Measurements from ENCODE around the gene ANKRD16.
"Not testable (repeated sequence)": the region's sequence is repeated elsewhere in the genome, so short reads cannot be mapped to it uniquely, and the experiment has no call there.

The ANKRD16 gene

DNA sequence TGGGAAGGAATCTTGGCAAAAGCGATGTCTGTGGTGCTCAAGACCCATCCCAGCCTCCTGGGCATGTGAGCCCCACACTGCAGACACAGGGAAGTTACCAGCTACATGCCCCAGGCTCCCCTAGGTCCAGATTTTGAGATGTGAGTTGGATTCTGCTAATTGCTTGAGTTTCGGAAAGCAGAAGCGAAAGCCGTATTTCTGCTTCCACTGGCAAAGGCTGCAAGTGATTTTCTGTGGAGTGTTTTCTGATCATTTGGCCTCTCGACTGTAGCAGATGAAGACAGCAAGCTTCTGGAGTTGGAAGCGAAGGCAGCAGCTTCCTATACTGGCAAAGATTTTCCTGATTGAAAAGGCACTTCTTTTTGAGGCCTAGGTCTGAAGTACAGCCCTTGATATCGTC lies 29.6 kb downstream of the ANKRD16 start:
- H3K4me1 ChIP-seq: no peaks in the 10 kb centered on the region
- no peak overlapping the region for H3K27ac ChIP-seq
- no peaks in the 10 kb centered on the region for H3K79me2 ChIP-seq
- no peaks in the 10 kb centered on the region for H3K9me3 ChIP-seq (ENCODE audit: control insufficient read depth, low read length)
- no peaks in the 10 kb centered on the region for H3K36me3 ChIP-seq (ENCODE audit: control insufficient read depth, insufficient read depth, low read length)
- TF ChIP-seq, protein P1, sequence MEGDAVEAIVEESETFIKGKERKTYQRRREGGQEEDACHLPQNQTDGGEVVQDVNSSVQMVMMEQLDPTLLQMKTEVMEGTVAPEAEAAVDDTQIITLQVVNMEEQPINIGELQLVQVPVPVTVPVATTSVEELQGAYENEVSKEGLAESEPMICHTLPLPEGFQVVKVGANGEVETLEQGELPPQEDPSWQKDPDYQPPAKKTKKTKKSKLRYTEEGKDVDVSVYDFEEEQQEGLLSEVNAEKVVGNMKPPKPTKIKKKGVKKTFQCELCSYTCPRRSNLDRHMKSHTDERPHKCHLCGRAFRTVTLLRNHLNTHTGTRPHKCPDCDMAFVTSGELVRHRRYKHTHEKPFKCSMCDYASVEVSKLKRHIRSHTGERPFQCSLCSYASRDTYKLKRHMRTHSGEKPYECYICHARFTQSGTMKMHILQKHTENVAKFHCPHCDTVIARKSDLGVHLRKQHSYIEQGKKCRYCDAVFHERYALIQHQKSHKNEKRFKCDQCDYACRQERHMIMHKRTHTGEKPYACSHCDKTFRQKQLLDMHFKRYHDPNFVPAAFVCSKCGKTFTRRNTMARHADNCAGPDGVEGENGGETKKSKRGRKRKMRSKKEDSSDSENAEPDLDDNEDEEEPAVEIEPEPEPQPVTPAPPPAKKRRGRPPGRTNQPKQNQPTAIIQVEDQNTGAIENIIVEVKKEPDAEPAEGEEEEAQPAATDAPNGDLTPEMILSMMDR (IDR thresholded peaks at IDR 0.05): no peak
- no peaks in the 10 kb centered on the region for H3K27me3 ChIP-seq (ENCODE audit: control insufficient read depth, insufficient read depth, low read length)
- no peak overlapping the region for H3K4me3 ChIP-seq (ENCODE audit: low read depth, low read length)
- H3K9ac ChIP-seq: no peak overlapping the region
- no peak overlapping the region for H3K4me2 ChIP-seq (ENCODE audit: low read length)
- no peak overlapping the region for H2AFZ ChIP-seq

GRCh38 chr10:5858811-5859210 lies 30.9 kb downstream of the ANKRD16 start:
- Histone ChIP-seq H3K27me3 (ENCODE audit: control insufficient read depth, insufficient read depth, low read length) (no peaks in the 10 kb centered on the region), H3K4me3 (ENCODE audit: low read depth, low read length) (no peak overlapping the region), H2AFZ (no peak overlapping the region), H3K4me1 (no peaks in the 10 kb centered on the region), H3K9me3 (ENCODE audit: control insufficient read depth, low read length) (no peaks in the 10 kb centered on the region), H3K4me2 (ENCODE audit: low read length) (no peak overlapping the region), H3K36me3 (ENCODE audit: control insufficient read depth, insufficient read depth, low read length) (no peaks in the 10 kb centered on the region), H3K79me2 (no peaks in the 10 kb centered on the region), H3K9ac (no peak overlapping the region), H3K27ac (no peak overlapping the region)
- TF ChIP-seq, protein P1 (IDR thresholded peaks at IDR 0.05): no peak

GRCh38 chr10:5856701-5857004 lies 33.0 kb downstream of the ANKRD16 start:
- no peaks in the 10 kb centered on the region for H3K79me2 ChIP-seq
- H3K27me3 ChIP-seq (ENCODE audit: control insufficient read depth, insufficient read depth, low read length): no peaks in the 10 kb centered on the region
- H3K4me3 ChIP-seq (ENCODE audit: low read depth, low read length): no peak overlapping the region
- TF ChIP-seq, protein P1 (IDR thresholded peaks at IDR 0.05): no peak
- H3K4me1 ChIP-seq: no peaks in the 10 kb centered on the region
- no peak overlapping the region for H2AFZ ChIP-seq
- H3K9me3 ChIP-seq (ENCODE audit: control insufficient read depth, low read length): no peaks in the 10 kb centered on the region
- H3K9ac ChIP-seq: no peak overlapping the region
- no peak overlapping the region for H3K4me2 ChIP-seq (ENCODE audit: low read length)
- H3K36me3 ChIP-seq (ENCODE audit: control insufficient read depth, insufficient read depth, low read length): no peaks in the 10 kb centered on the region
- no peak overlapping the region for H3K27ac ChIP-seq

GRCh38 chr10:5855979-5856700 lies 33.6 kb downstream of the ANKRD16 start:
- Histone ChIP-seq H3K9me3 (ENCODE audit: control insufficient read depth, low read length) (no peaks in the 10 kb centered on the region), H3K4me2 (ENCODE audit: low read length) (no peak overlapping the region), H3K4me3 (ENCODE audit: low read depth, low read length) (no peak overlapping the region), H3K36me3 (ENCODE audit: control insufficient read depth, insufficient read depth, low read length) (no peaks in the 10 kb centered on the region), H2AFZ (no peak overlapping the region), H3K27ac (no peak overlapping the region), H3K4me1 (no peaks in the 10 kb centered on the region), H3K27me3 (ENCODE audit: control insufficient read depth, insufficient read depth, low read length) (no peaks in the 10 kb centered on the region), H3K9ac (no peak overlapping the region), H3K79me2 (no peaks in the 10 kb centered on the region)
- TF ChIP-seq, protein P1 (IDR thresholded peaks at IDR 0.05): no peak

DNA sequence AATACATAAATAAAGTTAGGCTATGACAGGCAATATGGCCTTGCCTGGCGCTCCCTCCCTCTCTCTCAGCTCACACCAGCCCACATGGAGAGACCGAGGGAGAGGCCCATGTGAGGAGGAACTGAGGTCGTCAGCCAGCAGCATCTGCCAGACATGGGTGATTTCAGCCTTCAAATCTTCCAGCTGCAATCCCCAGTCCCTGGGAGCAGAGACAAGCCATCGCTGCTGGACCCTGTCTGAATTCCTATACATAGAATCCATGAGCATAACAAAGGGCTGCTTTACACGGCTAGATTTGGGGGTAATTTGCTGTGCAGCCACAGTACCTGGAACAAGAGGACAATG lies 35.6 kb downstream of the ANKRD16 start:
- Histone ChIP-seq H3K36me3 (ENCODE audit: control insufficient read depth, insufficient read depth, low read length) (no peaks in the 10 kb centered on the region), H3K27me3 (ENCODE audit: control insufficient read depth, insufficient read depth, low read length) (no peaks in the 10 kb centered on the region), H2AFZ (no peak overlapping the region), H3K79me2 (no peaks in the 10 kb centered on the region), H3K4me3 (ENCODE audit: low read depth, low read length) (no peak overlapping the region), H3K4me1 (no peaks in the 10 kb centered on the region), H3K9me3 (ENCODE audit: control insufficient read depth, low read length) (no peaks in the 10 kb centered on the region), H3K4me2 (ENCODE audit: low read length) (no peak overlapping the region), H3K27ac (no peak overlapping the region), H3K9ac (no peak overlapping the region)
- TF ChIP-seq, protein P1 (IDR thresholded peaks at IDR 0.05): no peak

- not testable (repeated sequence) for H2AFZ ChIP-seq; H3K27ac ChIP-seq; H3K4me3 ChIP-seq (ENCODE audit: low read depth, low read length); H3K79me2 ChIP-seq; H3K27me3 ChIP-seq (ENCODE audit: control insufficient read depth, insufficient read depth, low read length); H3K9ac ChIP-seq; H3K4me2 ChIP-seq (ENCODE audit: low read length); H3K4me1 ChIP-seq; H3K9me3 ChIP-seq (ENCODE audit: control insufficient read depth, low read length); H3K36me3 ChIP-seq (ENCODE audit: control insufficient read depth, insufficient read depth, low read length)
These were observed 43.0 kb downstream of the ANKRD16 start for GRCh38 chr10:5846667-5847066.

All from parathyroid adenoma (tissue), 2 donors.